ENCODE data around the gene SCARF2. TPM values are rescaled to one million over a fixed set of nuclear protein-coding genes. Genes with fewer than 3 reads are reported as not detected.

Gene SCARF2
- total RNA-seq, 1 experiment from 2014 or later = 10.8 TPM

DNA sequence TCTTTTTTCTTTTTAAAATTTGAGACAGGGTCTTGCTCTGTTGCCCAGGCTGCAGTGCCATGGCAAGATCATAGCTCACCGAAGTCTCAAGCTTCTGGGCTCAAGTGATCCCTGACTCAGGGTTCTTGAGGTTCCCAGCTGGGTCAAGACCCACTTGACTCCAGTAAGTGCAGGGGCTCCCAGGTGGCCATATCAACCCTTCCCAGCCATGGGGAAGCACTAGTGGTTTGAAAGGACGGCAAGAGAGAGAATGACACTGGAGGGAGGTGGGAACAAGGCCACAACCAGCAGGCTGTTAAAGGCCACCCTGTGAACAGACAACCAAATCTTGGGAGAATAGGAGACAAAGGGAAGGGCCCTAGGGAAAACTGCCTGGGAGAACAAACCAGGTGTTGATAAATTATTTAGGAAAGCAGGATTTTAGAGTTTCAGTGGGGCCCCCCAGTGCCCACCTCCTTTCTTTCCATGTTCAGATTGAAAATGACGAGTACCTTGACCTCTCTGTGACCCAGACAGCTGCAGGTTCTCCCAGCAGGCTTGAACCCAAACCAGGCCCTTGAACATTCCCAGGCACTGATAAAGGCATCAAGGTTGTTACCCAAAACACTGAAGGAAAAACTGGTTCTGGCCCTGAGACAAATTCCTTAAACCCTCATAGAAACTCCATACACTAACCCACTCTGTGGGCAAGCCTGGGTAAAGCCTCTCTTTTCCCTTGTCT, 29.2 kb upstream of the SCARF2 start:
- Mint-ChIP-seq H3K27ac (no peak overlapping the region), H3K4me1 (peaks cover 8 to 14% of the 10 kb centered on the region in 2 experiments), H3K36me3 (ENCODE audit: insufficient read depth in 1 of 3, low read depth in 3 of 3) (peaks cover 3 to 22% (median 10%) of the 10 kb centered on the region in 3 experiments; a peak in 5 of 7 replicates), H3K27me3 (ENCODE audit: low read depth) (no peaks in the 10 kb centered on the region), H3K9me3 (no peaks in the 10 kb centered on the region), H3K4me3 (no peak overlapping the region)
- H2BK5ac ChIP-seq (ENCODE audit: insufficient read length, low read length) = no peak overlapping the region
- no peak overlapping the region for H3K4me2 ChIP-seq (ENCODE audit: insufficient read depth, insufficient read length, low read length)
- H4K5ac ChIP-seq (ENCODE audit: insufficient read length, low read depth, low read length) = no peak overlapping the region
- H2AFZ ChIP-seq (ENCODE audit: low read length) = no peak overlapping the region
- WGBS (ENCODE audit: extremely low coverage, insufficient read length, low lambda C conversion rate) = no CpG with 5 or more reads among the region's 3 CpGs
- no peak overlapping the region for H4K8ac ChIP-seq (replicated peaks; ENCODE audit: insufficient read length, low read depth, low read length)
- H3K4ac ChIP-seq (ENCODE audit: low read depth, low read length) = no peak overlapping the region
- H2BK12ac ChIP-seq (ENCODE audit: insufficient read length, low read depth, low read length) = no peak overlapping the region
- H4K20me1 ChIP-seq (ENCODE audit: control insufficient read depth, insufficient read depth, insufficient read length) = no peaks in the 10 kb centered on the region
- H2BK120ac ChIP-seq (ENCODE audit: low read depth, low read length, poor library complexity, severe bottlenecking) = no peak overlapping the region
- H3K14ac ChIP-seq (ENCODE audit: insufficient read depth, low read length) = no peak overlapping the region
- TF ChIP-seq, protein P1, sequence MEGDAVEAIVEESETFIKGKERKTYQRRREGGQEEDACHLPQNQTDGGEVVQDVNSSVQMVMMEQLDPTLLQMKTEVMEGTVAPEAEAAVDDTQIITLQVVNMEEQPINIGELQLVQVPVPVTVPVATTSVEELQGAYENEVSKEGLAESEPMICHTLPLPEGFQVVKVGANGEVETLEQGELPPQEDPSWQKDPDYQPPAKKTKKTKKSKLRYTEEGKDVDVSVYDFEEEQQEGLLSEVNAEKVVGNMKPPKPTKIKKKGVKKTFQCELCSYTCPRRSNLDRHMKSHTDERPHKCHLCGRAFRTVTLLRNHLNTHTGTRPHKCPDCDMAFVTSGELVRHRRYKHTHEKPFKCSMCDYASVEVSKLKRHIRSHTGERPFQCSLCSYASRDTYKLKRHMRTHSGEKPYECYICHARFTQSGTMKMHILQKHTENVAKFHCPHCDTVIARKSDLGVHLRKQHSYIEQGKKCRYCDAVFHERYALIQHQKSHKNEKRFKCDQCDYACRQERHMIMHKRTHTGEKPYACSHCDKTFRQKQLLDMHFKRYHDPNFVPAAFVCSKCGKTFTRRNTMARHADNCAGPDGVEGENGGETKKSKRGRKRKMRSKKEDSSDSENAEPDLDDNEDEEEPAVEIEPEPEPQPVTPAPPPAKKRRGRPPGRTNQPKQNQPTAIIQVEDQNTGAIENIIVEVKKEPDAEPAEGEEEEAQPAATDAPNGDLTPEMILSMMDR (conservative IDR thresholded peaks at IDR 0.05) = no peak
- H3K56ac ChIP-seq (ENCODE audit: insufficient read length, low read depth, low read length) = no peak overlapping the region
- no peak for DNase-seq
- H3K9me3 ChIP-seq (ENCODE audit: control insufficient read depth, low read depth, low read length) = no peaks in the 10 kb centered on the region
- no peak overlapping the region for H2AK5ac ChIP-seq (ENCODE audit: insufficient read length, low read length)
- H3K9ac ChIP-seq (ENCODE audit: extremely low read depth, insufficient read length, low read length) = no peak overlapping the region
- no peaks in the 10 kb centered on the region for H3K79me1 ChIP-seq (ENCODE audit: insufficient read depth, low read depth, low read length, poor library complexity, severe bottlenecking)
- no peaks in the 10 kb centered on the region for H3K23me2 ChIP-seq (ENCODE audit: insufficient read length, low read depth, low read length, poor library complexity, severe bottlenecking)
- no peak overlapping the region for H3K18ac ChIP-seq (ENCODE audit: insufficient read length, low read depth, low read length)
- no peak overlapping the region for H2BK15ac ChIP-seq (ENCODE audit: low read depth, low read length)
- no peak overlapping the region for H2BK20ac ChIP-seq (ENCODE audit: low read depth, low read length, poor library complexity, severe bottlenecking)
- H3K79me2 ChIP-seq (ENCODE audit: insufficient read depth, low read length) = no peaks in the 10 kb centered on the region
- H3K27me3 ChIP-seq (ENCODE audit: insufficient read depth, low read length) = no peaks in the 10 kb centered on the region
- no peak overlapping the region for H3K23ac ChIP-seq (ENCODE audit: insufficient read length, low read depth, low read length)
- H3K27ac ChIP-seq (ENCODE audit: insufficient read length, low read depth, low read length) = no peak overlapping the region
- no peak overlapping the region for H3T11ph ChIP-seq (ENCODE audit: low read length)
- H4K91ac ChIP-seq (ENCODE audit: insufficient read length, low read depth, low read length) = no peak overlapping the region
- peaks cover 3% of the 10 kb centered on the region; the same call in 1 of the 2 replicates for H3K4me1 ChIP-seq (ENCODE audit: insufficient read depth, low read length)
